ENCODE results near the gene TMEM131. TPM values are rescaled to one million over a fixed set of nuclear protein-coding genes. Genes with fewer than 3 reads are reported as not detected.

Gene TMEM131
- total and polyA plus RNA-seq, 2 of the 8 experiments (the other 6 are each of a cell fraction or from before 2014, with no cell fraction given), result 9.7 to 22.9 TPM

DNA sequence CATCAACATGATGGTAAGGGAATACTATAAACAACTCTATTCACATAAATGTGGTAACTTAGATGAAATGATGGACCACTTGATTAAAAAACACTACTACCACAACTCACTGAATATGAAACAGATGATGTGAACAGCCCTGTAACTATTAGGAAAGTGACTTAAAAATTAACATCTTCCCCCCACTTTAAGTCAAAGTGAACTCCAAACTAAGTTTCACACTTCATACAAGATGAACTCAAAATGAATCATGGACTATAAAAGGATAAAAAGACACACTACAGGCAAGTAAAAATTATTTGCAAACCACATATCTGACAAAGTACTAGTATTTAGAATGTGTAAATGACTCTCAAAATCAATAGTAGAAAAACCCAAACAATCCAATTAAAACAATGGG, 210.8 kb downstream of the TMEM131 start:
- Histone ChIP-seq H4K91ac (replicated peaks; ENCODE audit: insufficient read length, low read length) (no peak overlapping the region), H3K9me3 (ENCODE audit: insufficient read depth in 2 of 2, low read depth in 1 of 2, low read length in 1 of 2) (no peaks in the 10 kb centered on the region), H4K8ac (ENCODE audit: extremely low read depth, insufficient read depth, low read length) (no peak overlapping the region), H3K36me3 (ENCODE audit: control insufficient read depth in 2 of 4, insufficient read depth in 4 of 4, low read length in 3 of 4) (0 out of 8 replicates have a peak, but pooled peaks cover 0 to 2% (median 0%) of the 10 kb centered on the region in 4 experiments), H3K23me2 (ENCODE audit: low read depth, low read length) (no peaks in the 10 kb centered on the region), H2AFZ (ENCODE audit: low read length) (no peak overlapping the region), H3K27ac (ENCODE audit: low read depth, low read length) (no peak overlapping the region), H2BK5ac (ENCODE audit: low read depth, low read length) (no peak overlapping the region), H3K23ac (ENCODE audit: insufficient read length) (no peak overlapping the region), H2BK12ac (ENCODE audit: low read depth, low read length) (no peak overlapping the region), H3K4me2 (ENCODE audit: insufficient read depth in 1 of 2, low read depth in 2 of 2, low read length in 2 of 2) (no peak overlapping the region), H3K18ac (ENCODE audit: extremely low read depth, low read length) (no peak overlapping the region), H2AK5ac (ENCODE audit: low read depth, low read length) (no peak overlapping the region), H3K4me3 (ENCODE audit: extremely low read depth in 1 of 4, insufficient read depth in 2 of 4, low read depth in 3 of 4, low read length in 4 of 4) (no peak overlapping the region), H2BK15ac (ENCODE audit: low read length) (no peak overlapping the region), H4K5ac (ENCODE audit: insufficient read length, low read depth, low read length) (no peak overlapping the region), H3K4ac (replicated peaks; ENCODE audit: insufficient read length, low read depth, low read length) (no peak overlapping the region), H3K4me1 (replicated peaks in 1 of 4; ENCODE audit: control insufficient read depth in 3 of 4, insufficient read depth in 4 of 4, low read length in 3 of 4) (no peaks in the 10 kb centered on the region; a peak in 1 of 7 replicates), H3K56ac (replicated peaks; ENCODE audit: insufficient read length, low read depth, low read length) (no peak overlapping the region), H3K14ac (ENCODE audit: insufficient read length) (no peak overlapping the region), H3K9ac (replicated peaks in 1 of 4; ENCODE audit: extremely low read depth in 1 of 4, low read depth in 3 of 4, low read length in 3 of 4) (no peak overlapping the region), H2BK120ac (replicated peaks; ENCODE audit: low read depth, low read length) (no peak overlapping the region), H3K27me3 (replicated peaks in 1 of 4; ENCODE audit: control insufficient read depth in 3 of 4, extremely low read depth in 1 of 4, insufficient read depth in 3 of 4, low read length in 3 of 4) (no peaks in the 10 kb centered on the region; a peak in 2 of 7 replicates), H2BK20ac (ENCODE audit: low read length) (no peak overlapping the region), H3K79me2 (ENCODE audit: control insufficient read depth in 1 of 2, insufficient read depth in 2 of 2, low read length in 2 of 2) (no peaks in the 10 kb centered on the region), H3K79me1 (ENCODE audit: low read depth, low read length) (no peaks in the 10 kb centered on the region; the same call in 1 of the 2 replicates), H4K20me1 (replicated peaks in 1 of 2; ENCODE audit: control insufficient read depth in 1 of 2, insufficient read depth in 2 of 2, low read length in 2 of 2) (no peaks in the 10 kb centered on the region)
- ChIA-PET CTCF (ENCODE audit: partially characterized antibody) (interaction anchor here (0.9 kb wide), 1 partner anchor 11 kb away, joined by 3 read pairs; no protein-coding TSS in a partner anchor), POLR2A (ENCODE audit: partially characterized antibody) (no interaction called here)
- FAIRE-seq (no peak), DNase-seq (ENCODE audit: low read depth in 1 of 2, low spot score in 2 of 2) (no peak)
- TF ChIP-seq RXRA (IDR thresholded peaks at IDR 0.05; ENCODE audit: insufficient read depth, low read depth, low read length) (no peak), EP300 (IDR thresholded peaks at IDR 0.05; ENCODE audit: borderline replicate concordance in 1 of 2, low read depth in 2 of 2, low read length in 2 of 2) (no peak), NRF1 (IDR thresholded peaks at IDR 0.05; ENCODE audit: low read depth, low read length) (no peak), GABPA (IDR thresholded peaks at IDR 0.05; ENCODE audit: borderline replicate concordance, insufficient read depth, low read length) (no peak), NANOG (IDR thresholded peaks at IDR 0.05; ENCODE audit: insufficient read depth, low read depth, low read length, poor library complexity, severe bottlenecking) (no peak), EGR1 (IDR thresholded peaks at IDR 0.05; ENCODE audit: borderline replicate concordance, low read depth, low read length) (no peak), CBX5 (IDR thresholded peaks at IDR 0.05; ENCODE audit: low read depth, low read length) (no peak), POLR2A (IDR thresholded peaks at IDR 0.05; ENCODE audit: control extremely low read depth in 1 of 2, low read depth in 2 of 2, low read length in 2 of 2) (no peak), MAFK (IDR thresholded peaks at IDR 0.05; ENCODE audit: low read depth, low read length) (no peak), BCL11A (IDR thresholded peaks at IDR 0.05; ENCODE audit: low read depth in 2 of 2, low read length in 2 of 2) (no peak), RBBP5 (IDR thresholded peaks at IDR 0.05; ENCODE audit: borderline replicate concordance, low read depth, low read length) (no peak), SIRT6 (IDR thresholded peaks at IDR 0.05; ENCODE audit: low read length) (no peak)

Data from H1 (cell line).